VCaP (cell line): ENCODE measurements around the gene HSF2BP.
"Not testable (repeated sequence)": the region's sequence is repeated elsewhere in the genome, so short reads cannot be mapped to it uniquely, and the experiment has no call there.

Experiments
- H3K27ac ChIP-seq: fragments of 450-650 bp; 2 replicates; pipeline ENCODE4 v1.5.1; 2017
- CTCF ChIP-seq: fragments of 450-650 bp; conservative IDR thresholded peaks from 2 replicates; pipeline ENCODE4 v1.5.1; 2017; ENCODE audit warnings: mild to moderate bottlenecking, moderate library complexity

The HSF2BP gene

GRCh38 chr21:43699933-43700599 lies 40.8 kb upstream of the HSF2BP start:
- TF ChIP-seq CTCF, result no peak
- no peak overlapping the region for H3K27ac ChIP-seq

GRCh38 chr21:43699492-43699777 lies 40.1 kb upstream of the HSF2BP start:
- H3K27ac ChIP-seq, result not testable (repeated sequence)

- TF ChIP-seq CTCF, result no peak
- H3K27ac ChIP-seq, result no peak overlapping the region
These were observed 38.7 kb upstream of the HSF2BP start for GRCh38 chr21:43697758-43698643.

- TF ChIP-seq CTCF, result no peak
- no peak overlapping the region for H3K27ac ChIP-seq
These were observed 36.9 kb upstream of the HSF2BP start for GRCh38 chr21:43696214-43696613.

- no peak overlapping the region for H3K27ac ChIP-seq
- TF ChIP-seq CTCF, result no peak
These were observed 35.3 kb upstream of the HSF2BP start for GRCh38 chr21:43694437-43695079.

- H3K27ac ChIP-seq, result no peak overlapping the region
- TF ChIP-seq CTCF, result no peak
These were observed 34.7 kb upstream of the HSF2BP start for GRCh38 chr21:43693981-43694380.

GRCh38 chr21:43692949-43693348 lies 33.7 kb upstream of the HSF2BP start:
- no peak for TF ChIP-seq CTCF
- H3K27ac ChIP-seq, result no peak overlapping the region
